ENCODE measurements around the gene TM4SF4. TPM values are rescaled to one million over a fixed set of nuclear protein-coding genes. Genes with fewer than 3 reads are reported as not detected.

TM4SF4 gene
- total RNA-seq, 1 experiment from 2014 or later, result not detected

GRCh38 chr3:149502438-149502837, 27.9 kb downstream of the TM4SF4 start:
- no peak overlapping the region for H2BK5ac ChIP-seq (ENCODE audit: insufficient read length, low read length)
- no peak overlapping the region for H3K56ac ChIP-seq (ENCODE audit: insufficient read length, low read depth, low read length)
- H3K27me3 ChIP-seq (ENCODE audit: insufficient read depth, low read length), result no peaks in the 10 kb centered on the region
- H2AK5ac ChIP-seq (ENCODE audit: insufficient read length, low read length), result no peak overlapping the region
- peaks cover 4 to 5% of the 10 kb centered on the region in 2 experiments; a peak in 3 of 4 replicates for H3K4me1 Mint-ChIP-seq
- H3K9me3 Mint-ChIP-seq, result no peaks in the 10 kb centered on the region
- no peak overlapping the region for H2BK15ac ChIP-seq (ENCODE audit: low read depth, low read length)
- H3K23me2 ChIP-seq (ENCODE audit: insufficient read length, low read depth, low read length, poor library complexity, severe bottlenecking), result no peaks in the 10 kb centered on the region
- H3K9ac ChIP-seq (ENCODE audit: extremely low read depth, insufficient read length, low read length), result no peak overlapping the region
- no peak overlapping the region for H2BK12ac ChIP-seq (ENCODE audit: insufficient read length, low read depth, low read length)
- H2AFZ ChIP-seq (ENCODE audit: low read length), result no peak overlapping the region
- H4K8ac ChIP-seq (replicated peaks; ENCODE audit: insufficient read length, low read depth, low read length), result no peak overlapping the region
- no peaks in the 10 kb centered on the region for H4K20me1 ChIP-seq (ENCODE audit: control insufficient read depth, insufficient read depth, insufficient read length)
- no peaks in the 10 kb centered on the region for H3K4me1 ChIP-seq (ENCODE audit: insufficient read depth, low read length)
- no peak overlapping the region for H3K14ac ChIP-seq (ENCODE audit: insufficient read depth, low read length)
- no peak overlapping the region for H4K5ac ChIP-seq (ENCODE audit: insufficient read length, low read depth, low read length)
- no peak overlapping the region for H3K23ac ChIP-seq (ENCODE audit: insufficient read length, low read depth, low read length)
- no peak overlapping the region for H3K4me3 Mint-ChIP-seq
- TF ChIP-seq CTCF (conservative IDR thresholded peaks at IDR 0.05), result no peak
- no peaks in the 10 kb centered on the region for H3K36me3 Mint-ChIP-seq (ENCODE audit: insufficient read depth in 1 of 3, low read depth in 3 of 3)
- no peak for DNase-seq
- no peak overlapping the region for H3K4ac ChIP-seq (ENCODE audit: low read depth, low read length)
- no peak overlapping the region for H3K27ac Mint-ChIP-seq
- no peaks in the 10 kb centered on the region for H3K27me3 Mint-ChIP-seq (ENCODE audit: low read depth)
- H2BK120ac ChIP-seq (ENCODE audit: low read depth, low read length, poor library complexity, severe bottlenecking), result no peak overlapping the region
- H3K4me2 ChIP-seq (ENCODE audit: insufficient read depth, insufficient read length, low read length), result no peak overlapping the region
- no peaks in the 10 kb centered on the region for H3K79me2 ChIP-seq (ENCODE audit: insufficient read depth, low read length)
- no peaks in the 10 kb centered on the region for H3K79me1 ChIP-seq (ENCODE audit: insufficient read depth, low read depth, low read length, poor library complexity, severe bottlenecking)
- no peak overlapping the region for H4K91ac ChIP-seq (ENCODE audit: insufficient read length, low read depth, low read length)
- no peak overlapping the region for H3T11ph ChIP-seq (ENCODE audit: low read length)
- WGBS (ENCODE audit: extremely low coverage, insufficient read length, low lambda C conversion rate), result no CpG with 5 or more reads among the region's 3 CpGs
- no peak overlapping the region for H3K27ac ChIP-seq (ENCODE audit: insufficient read length, low read depth, low read length)
- no peaks in the 10 kb centered on the region for H3K9me3 ChIP-seq (ENCODE audit: control insufficient read depth, low read depth, low read length)
- no peak overlapping the region for H3K18ac ChIP-seq (ENCODE audit: insufficient read length, low read depth, low read length)
- H2BK20ac ChIP-seq (ENCODE audit: low read depth, low read length, poor library complexity, severe bottlenecking), result no peak overlapping the region
